ENCODE results near the gene XRCC3. TPM values are rescaled to one million over a fixed set of nuclear protein-coding genes. Genes with fewer than 3 reads are reported as not detected.

Gene XRCC3
- total and polyA plus RNA-seq, 2 experiments from 2014 or later = 20.4 to 72.9 TPM

DNA sequence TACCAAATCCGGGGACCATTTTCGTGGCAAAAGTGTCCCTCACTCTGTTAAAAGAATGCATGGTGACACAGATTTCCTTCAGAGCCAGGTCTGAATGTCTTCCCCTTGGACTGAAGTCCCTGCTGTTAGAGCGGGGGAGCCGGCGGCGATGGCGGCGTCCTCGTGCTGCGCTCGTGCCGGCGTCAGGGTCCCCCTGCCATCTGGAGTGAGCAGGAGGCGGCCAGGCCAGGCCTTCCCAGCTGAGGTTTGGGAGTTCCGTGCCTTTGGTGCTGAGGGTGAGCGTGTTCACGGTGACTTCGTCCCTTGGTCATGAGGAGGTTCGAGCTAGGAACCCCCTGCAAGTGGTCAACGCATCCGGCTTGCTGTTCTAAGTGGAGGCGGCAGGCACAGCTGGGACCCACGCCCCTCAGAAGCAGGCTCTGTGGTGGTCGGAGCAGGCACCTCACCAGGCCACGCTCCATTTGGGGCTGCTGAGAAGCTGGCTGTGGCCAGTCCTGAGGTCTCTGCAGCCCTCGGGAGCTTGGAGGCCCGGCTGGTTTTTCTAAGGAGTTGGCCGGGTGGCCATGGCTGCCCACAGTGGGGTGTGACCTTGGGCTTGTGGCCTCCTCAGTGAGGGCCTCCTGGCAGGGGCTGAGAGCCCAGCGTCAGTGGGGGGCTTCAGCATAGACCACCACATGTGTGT is 9.9 kb upstream of the XRCC3 start:
- H3K36me3 ChIP-seq (ENCODE audit: insufficient read depth) = no peaks in the 10 kb centered on the region
- no peaks in the 10 kb centered on the region for H3F3A ChIP-seq (replicated peaks; ENCODE audit: low read depth)
- H4K20me1 ChIP-seq (replicated peaks; ENCODE audit: insufficient read depth) = peaks cover 7% of the 10 kb centered on the region
- H2AFZ ChIP-seq = no peak overlapping the region
- Mint-ChIP-seq H3K27me3 (ENCODE audit: insufficient read depth, low read depth, poor library complexity) (peaks cover 3% of the 10 kb centered on the region), H3K9me3 (no peaks in the 10 kb centered on the region), H3K4me1 (peaks cover 5% of the 10 kb centered on the region; the same call in 2 of the 3 replicates), H3K4me3 (no peak overlapping the region), H3K27ac (no peak overlapping the region), H3K36me3 (ENCODE audit: low read depth) (peaks cover 13% of the 10 kb centered on the region)
- H3K79me2 ChIP-seq (replicated peaks; ENCODE audit: insufficient read depth) = peaks cover 46% of the 10 kb centered on the region
- H3K4me1 ChIP-seq (ENCODE audit: insufficient read depth) = no peaks in the 10 kb centered on the region
- H3K27me3 ChIP-seq (ENCODE audit: insufficient read depth) = no peaks in the 10 kb centered on the region
- no peak overlapping the region for H3K4me3 ChIP-seq
- H3K9me2 ChIP-seq (ENCODE audit: insufficient read depth) = no peaks in the 10 kb centered on the region
- no peak overlapping the region for H3K27ac ChIP-seq (ENCODE audit: low read depth)
- TF ChIP-seq, protein P1, sequence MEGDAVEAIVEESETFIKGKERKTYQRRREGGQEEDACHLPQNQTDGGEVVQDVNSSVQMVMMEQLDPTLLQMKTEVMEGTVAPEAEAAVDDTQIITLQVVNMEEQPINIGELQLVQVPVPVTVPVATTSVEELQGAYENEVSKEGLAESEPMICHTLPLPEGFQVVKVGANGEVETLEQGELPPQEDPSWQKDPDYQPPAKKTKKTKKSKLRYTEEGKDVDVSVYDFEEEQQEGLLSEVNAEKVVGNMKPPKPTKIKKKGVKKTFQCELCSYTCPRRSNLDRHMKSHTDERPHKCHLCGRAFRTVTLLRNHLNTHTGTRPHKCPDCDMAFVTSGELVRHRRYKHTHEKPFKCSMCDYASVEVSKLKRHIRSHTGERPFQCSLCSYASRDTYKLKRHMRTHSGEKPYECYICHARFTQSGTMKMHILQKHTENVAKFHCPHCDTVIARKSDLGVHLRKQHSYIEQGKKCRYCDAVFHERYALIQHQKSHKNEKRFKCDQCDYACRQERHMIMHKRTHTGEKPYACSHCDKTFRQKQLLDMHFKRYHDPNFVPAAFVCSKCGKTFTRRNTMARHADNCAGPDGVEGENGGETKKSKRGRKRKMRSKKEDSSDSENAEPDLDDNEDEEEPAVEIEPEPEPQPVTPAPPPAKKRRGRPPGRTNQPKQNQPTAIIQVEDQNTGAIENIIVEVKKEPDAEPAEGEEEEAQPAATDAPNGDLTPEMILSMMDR (conservative IDR thresholded peaks at IDR 0.05; ENCODE audit: low read depth in 2 of 2) = no peak
- no peak for TF ChIP-seq CREB1 (CRISPR knock-in tag; IDR thresholded peaks at IDR 0.05; ENCODE audit: low read depth)
- TF ChIP-seq, protein P2, sequence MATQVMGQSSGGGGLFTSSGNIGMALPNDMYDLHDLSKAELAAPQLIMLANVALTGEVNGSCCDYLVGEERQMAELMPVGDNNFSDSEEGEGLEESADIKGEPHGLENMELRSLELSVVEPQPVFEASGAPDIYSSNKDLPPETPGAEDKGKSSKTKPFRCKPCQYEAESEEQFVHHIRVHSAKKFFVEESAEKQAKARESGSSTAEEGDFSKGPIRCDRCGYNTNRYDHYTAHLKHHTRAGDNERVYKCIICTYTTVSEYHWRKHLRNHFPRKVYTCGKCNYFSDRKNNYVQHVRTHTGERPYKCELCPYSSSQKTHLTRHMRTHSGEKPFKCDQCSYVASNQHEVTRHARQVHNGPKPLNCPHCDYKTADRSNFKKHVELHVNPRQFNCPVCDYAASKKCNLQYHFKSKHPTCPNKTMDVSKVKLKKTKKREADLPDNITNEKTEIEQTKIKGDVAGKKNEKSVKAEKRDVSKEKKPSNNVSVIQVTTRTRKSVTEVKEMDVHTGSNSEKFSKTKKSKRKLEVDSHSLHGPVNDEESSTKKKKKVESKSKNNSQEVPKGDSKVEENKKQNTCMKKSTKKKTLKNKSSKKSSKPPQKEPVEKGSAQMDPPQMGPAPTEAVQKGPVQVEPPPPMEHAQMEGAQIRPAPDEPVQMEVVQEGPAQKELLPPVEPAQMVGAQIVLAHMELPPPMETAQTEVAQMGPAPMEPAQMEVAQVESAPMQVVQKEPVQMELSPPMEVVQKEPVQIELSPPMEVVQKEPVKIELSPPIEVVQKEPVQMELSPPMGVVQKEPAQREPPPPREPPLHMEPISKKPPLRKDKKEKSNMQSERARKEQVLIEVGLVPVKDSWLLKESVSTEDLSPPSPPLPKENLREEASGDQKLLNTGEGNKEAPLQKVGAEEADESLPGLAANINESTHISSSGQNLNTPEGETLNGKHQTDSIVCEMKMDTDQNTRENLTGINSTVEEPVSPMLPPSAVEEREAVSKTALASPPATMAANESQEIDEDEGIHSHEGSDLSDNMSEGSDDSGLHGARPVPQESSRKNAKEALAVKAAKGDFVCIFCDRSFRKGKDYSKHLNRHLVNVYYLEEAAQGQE (IDR thresholded peaks at IDR 0.05; ENCODE audit: unreplicated experiment) = no peak
- TF ChIP-seq ZNF331 (CRISPR knock-in tag; IDR thresholded peaks at IDR 0.05; ENCODE audit: low read depth) = no peak
- TF ChIP-seq EZH2phosphoT487 (IDR thresholded peaks at IDR 0.05; ENCODE audit: unreplicated experiment) = no peak
- TF ChIP-seq, protein P3, sequence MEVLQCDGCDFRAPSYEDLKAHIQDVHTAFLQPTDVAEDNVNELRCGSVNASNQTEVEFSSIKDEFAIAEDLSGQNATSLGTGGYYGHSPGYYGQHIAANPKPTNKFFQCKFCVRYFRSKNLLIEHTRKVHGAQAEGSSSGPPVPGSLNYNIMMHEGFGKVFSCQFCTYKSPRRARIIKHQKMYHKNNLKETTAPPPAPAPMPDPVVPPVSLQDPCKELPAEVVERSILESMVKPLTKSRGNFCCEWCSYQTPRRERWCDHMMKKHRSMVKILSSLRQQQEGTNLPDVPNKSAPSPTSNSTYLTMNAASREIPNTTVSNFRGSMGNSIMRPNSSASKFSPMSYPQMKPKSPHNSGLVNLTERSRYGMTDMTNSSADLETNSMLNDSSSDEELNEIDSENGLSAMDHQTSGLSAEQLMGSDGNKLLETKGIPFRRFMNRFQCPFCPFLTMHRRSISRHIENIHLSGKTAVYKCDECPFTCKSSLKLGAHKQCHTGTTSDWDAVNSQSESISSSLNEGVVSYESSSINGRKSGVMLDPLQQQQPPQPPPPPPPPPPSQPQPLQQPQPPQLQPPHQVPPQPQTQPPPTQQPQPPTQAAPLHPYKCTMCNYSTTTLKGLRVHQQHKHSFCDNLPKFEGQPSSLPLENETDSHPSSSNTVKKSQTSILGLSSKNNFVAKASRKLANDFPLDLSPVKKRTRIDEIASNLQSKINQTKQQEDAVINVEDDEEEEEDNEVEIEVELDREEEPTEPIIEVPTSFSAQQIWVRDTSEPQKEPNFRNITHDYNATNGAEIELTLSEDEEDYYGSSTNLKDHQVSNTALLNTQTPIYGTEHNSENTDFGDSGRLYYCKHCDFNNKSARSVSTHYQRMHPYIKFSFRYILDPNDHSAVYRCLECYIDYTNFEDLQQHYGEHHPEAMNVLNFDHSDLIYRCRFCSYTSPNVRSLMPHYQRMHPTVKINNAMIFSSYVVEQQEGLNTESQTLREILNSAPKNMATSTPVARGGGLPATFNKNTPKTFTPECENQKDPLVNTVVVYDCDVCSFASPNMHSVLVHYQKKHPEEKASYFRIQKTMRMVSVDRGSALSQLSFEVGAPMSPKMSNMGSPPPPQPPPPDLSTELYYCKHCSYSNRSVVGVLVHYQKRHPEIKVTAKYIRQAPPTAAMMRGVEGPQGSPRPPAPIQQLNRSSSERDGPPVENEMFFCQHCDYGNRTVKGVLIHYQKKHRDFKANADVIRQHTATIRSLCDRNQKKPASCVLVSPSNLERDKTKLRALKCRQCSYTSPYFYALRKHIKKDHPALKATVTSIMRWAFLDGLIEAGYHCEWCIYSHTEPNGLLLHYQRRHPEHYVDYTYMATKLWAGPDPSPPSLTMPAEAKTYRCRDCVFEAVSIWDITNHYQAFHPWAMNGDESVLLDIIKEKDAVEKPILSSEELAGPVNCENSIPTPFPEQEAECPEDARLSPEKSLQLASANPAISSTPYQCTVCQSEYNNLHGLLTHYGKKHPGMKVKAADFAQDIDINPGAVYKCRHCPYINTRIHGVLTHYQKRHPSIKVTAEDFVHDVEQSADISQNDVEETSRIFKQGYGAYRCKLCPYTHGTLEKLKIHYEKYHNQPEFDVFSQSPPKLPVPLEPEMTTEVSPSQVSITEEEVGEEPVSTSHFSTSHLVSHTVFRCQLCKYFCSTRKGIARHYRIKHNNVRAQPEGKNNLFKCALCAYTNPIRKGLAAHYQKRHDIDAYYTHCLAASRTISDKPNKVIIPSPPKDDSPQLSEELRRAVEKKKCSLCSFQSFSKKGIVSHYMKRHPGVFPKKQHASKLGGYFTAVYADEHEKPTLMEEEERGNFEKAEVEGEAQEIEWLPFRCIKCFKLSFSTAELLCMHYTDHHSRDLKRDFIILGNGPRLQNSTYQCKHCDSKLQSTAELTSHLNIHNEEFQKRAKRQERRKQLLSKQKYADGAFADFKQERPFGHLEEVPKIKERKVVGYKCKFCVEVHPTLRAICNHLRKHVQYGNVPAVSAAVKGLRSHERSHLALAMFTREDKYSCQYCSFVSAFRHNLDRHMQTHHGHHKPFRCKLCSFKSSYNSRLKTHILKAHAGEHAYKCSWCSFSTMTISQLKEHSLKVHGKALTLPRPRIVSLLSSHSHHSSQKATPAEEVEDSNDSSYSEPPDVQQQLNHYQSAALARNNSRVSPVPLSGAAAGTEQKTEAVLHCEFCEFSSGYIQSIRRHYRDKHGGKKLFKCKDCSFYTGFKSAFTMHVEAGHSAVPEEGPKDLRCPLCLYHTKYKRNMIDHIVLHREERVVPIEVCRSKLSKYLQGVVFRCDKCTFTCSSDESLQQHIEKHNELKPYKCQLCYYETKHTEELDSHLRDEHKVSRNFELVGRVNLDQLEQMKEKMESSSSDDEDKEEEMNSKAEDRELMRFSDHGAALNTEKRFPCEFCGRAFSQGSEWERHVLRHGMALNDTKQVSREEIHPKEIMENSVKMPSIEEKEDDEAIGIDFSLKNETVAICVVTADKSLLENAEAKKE (CRISPR knock-in tag; IDR thresholded peaks at IDR 0.05) = no peak
- no peak for TF ChIP-seq STAT1 (IDR thresholded peaks at IDR 0.05; ENCODE audit: unreplicated experiment)
- no peak for TF ChIP-seq EZH2 (IDR thresholded peaks at IDR 0.05; ENCODE audit: low read depth, unreplicated experiment)
- no peak overlapping the region for H3K4me2 ChIP-seq
- no peak for ATAC-seq
- DNase-seq (ENCODE audit: low spot score) = no peak

All from GM23338 (cell line).